Hepatic stellate cell (primary cell): ENCODE measurements around the gene ZXDC.

ENCODE experiments used
- DNase-seq: peaks from one replicate; pipeline ENCODE4 v3.0.0; 2011; ENCODE audit warnings: low spot score

The ZXDC gene

DNA sequence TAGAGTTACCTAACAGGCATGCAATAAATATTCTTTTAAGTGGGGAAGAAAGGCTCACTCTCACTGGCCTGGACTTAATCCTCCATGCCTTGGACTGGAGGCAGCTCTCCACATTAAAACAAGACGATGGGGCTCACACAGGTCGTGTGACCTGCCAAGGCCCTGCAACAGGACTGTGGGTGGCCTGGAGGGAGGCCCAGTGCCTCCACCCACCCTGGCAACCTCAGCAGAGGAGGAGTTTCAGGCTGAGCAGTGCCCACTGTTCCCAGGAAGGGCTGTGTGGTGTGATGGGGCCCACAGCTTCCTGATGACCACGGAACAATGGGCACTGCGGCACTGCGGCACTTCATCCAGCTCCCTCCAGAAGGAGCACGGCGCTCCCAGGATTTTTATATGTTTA lies 36.3 kb upstream of the ZXDC start:
- no peak for DNase-seq

DNA sequence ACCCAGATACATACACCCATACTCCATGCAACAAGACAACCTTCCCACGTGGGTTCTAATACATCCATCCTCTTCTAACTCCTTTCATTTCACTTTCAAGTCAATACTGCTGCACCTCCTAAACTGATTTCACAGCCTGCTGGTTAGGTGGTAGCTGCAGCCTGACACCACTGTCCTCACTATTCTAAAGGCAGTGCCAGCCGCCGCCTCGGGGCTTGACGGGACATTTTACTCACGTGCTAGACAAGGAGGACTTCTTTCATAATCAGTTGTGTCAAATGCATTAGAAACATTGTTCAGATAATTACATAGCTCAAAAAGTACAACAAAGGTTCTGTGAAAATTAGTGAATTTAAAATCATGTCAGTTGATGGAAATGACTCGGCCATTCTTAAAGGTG lies 35.6 kb upstream of the ZXDC start:
- DNase-seq: no peak

DNA sequence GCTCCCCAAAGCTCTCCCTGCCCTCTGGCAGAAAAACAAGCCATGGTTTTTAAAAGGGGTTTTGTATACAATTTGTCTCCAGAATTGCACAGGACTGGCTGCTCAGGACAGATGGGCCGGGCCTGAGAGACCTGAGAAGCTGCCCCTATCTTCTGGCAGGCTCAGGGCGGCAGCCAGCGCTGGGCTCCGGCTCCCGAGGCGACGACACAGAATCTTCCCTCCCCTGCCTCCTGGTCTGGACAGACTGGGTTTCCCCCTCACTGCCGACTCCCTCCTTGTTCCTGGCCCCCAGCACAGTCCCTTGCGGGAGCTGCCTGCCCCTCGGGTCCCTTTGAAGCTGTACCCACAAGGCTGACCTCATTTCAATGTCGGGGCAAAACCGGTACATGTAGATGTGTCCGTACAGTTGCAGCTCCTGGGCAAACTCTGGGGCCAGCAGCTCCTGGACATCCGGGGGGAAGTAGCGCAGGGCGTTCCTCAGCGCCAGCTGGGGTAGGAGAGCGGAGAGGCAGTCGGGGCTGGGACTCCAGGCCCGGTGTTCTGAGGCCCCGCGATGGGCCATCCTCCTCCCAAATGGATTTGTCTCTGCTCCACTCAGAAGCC lies 34.7 kb upstream of the ZXDC start:
- no peak for DNase-seq

DNA sequence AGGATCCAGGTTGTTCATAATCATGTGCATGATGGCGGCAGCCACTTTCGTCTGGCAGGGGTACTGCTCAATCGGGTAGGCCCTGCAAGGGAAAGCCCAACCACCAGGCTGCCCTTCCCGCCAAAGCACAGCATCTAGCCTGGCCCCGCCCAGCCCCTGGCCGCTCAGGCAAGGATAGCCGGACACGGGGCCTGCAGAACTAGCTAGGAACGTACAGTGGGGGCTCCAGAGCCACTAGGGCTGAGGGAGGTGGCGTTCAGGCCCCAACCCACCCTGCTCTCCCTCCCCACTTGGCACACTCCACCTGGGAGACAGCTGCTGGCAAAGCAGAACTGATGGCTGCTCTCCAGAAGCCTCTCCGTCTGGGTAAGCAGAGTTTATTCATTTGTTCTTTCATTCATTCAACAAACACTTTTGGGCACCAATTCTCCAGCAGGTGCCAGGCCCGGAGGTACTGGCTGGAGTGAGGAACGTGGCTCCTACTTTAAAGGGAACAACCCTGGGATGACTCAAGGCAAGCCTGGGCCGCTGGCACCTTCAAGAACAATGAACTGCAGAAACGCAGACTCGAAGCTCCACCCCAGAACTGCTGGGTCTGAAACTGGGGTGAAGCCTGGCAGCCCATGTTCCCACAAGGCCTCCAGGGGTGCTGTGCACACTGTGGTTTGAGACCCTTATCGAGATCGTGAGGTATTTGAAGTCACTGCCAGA lies 34.1 kb upstream of the ZXDC start:
- DNase-seq: no peak

DNA sequence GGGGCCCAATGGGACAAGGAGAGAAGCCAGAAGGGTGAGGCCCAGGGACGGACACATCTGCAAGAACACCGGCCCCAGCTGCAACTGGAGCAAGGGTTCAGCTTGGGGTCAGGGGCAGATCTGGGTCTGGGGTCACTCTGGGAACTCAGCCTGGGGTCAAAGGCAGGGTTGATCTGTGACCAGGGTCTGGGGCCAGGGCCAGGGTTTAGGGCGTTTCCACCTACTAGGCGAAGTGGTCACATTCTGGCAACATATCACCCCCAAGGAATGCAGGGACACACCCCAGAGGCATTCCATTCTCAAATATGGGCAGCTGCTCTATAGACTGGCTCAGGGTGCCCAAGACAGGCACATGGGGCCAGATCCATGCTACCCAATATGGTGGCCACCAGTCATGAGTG lies 32.9 kb upstream of the ZXDC start:
- peak; percentile 35 for DNase-seq

DNA sequence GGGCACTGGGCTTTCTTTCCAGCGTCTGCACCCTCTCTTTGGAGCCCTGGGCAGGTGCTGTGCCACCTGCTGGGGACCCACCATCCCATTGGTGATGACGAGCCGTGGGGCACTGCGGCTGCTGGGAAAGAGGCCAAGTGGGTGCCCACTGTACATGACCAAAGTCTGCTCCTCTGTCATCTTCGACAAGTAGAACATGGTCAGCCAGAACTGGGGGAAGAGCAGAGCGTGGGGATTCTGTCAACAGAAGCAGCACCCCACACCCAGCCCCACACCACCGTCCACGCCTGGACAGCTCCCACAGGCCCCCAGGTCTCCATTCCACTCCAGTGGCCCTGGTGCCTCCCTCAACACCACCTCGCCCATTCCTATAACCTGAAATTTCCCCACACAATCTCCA lies 32.2 kb upstream of the ZXDC start:
- DNase-seq: no peak

DNA sequence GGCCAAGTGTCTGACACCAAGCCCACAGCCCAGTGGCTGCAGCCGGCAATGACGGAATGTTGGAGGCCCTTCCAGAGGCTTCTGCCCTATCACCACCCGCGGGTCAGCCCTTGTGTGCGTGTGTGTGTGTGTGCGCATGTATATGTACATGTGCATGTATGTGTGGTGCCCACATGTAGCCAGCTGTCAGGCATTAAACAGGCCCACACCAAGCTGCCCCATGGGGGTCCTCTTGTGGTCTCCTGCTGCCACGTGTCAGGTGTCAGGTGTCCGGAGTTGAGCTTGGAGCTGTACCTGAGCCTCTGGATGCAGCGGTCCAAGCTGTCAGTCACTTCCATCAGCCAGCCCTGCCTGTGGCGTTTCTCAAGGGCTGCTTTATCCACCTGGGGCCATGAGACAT lies 28.0 kb upstream of the ZXDC start:
- DNase-seq: no peak

DNA sequence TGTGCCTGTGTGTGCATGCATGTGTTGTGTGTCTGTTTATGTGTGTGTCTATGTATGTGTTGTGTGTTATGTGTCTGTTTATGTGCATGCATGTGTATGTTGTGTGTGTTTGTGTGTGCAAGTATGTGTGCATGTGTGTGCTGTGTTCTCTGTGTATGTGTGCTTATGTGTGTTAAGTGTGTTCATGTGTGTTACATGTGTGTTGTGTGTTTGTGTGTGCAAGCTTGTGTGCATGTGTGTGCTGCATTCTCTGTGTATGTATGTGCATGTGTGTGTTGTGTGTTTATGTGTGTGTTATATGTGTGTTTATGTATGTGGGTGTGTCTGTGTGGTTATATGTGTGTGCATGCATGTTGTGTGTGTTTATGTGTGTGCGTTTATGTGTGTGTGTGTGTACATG lies 27.0 kb upstream of the ZXDC start:
- DNase-seq: no peak

DNA sequence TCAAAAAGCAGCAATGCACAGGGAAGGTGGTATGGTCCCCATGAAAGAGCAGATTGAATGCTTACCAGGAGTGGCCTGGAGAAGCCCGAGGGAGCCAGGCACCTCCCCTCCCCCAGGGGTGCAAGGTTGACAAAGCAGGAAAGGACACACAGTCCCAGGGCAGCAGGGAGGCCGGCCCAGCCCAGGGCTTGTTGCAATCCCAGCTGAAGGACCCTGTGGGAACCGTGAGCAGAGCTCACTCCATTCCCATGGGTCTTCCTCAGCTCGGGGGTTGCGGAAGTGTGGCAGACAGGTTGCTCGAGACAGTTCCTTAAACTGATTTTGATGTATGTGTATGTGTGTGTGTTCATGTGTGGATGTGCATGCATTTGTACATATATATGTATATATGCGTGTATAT lies 26.0 kb upstream of the ZXDC start:
- DNase-seq: no peak

DNA sequence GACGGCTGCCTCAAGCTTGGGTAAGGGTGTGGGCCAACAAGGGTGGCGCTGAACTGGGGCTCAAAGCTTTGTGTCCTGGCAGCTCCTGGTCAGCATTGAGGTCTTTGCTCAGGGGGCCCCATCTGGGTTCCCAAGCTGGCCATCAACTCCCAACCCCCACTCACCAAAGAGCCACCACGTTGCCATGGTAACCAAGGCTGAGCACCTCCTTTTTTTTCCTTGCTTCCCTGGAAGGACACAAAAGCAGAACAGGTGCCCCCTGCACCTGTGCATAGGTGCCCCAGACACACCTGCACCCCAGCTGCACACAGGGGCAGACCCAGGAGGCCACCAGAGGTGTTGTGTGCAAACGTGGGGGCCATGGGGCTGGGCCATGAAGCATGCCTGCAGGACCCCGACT lies 25.4 kb upstream of the ZXDC start:
- DNase-seq: no peak

DNA sequence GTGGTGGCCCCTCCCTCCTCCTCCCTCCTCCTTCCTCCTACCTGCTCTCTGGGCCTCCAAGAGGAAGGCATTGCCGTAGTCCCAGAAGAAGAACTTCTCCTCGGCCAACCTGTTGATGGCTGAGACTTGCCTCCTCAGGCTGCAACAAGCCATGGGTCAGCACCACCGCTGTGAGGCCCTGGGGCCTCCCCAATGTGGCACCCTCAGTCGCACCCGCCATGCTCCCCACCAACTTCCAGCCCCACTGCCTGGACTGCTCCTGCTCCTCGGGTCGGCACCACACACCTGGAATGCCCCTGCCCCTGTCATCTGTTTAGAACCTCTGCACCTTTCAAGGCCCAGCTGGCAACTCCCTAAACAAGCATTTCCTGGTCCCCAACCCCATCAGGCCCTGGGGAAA lies 24.3 kb upstream of the ZXDC start:
- DNase-seq: no peak

DNA sequence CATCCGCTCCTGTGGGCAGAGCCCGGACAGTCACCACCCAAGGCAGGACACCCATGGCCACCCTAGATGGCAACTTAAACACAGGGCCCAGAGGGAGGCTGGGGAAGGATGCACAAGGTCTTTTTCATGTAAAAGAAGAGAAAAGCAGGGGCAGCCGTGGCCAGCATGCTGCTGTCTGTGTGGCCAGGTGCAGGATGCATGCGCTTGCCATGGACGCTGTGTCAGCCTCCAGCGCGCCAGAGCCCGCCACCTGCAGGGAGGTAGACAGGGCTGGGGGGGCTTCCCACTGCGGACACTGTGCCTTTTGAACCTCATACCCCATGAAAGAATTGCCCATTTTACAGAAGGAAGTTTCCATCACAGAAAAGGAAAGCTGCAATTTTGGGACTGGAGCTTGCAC lies 23.7 kb upstream of the ZXDC start:
- no peak for DNase-seq

DNA sequence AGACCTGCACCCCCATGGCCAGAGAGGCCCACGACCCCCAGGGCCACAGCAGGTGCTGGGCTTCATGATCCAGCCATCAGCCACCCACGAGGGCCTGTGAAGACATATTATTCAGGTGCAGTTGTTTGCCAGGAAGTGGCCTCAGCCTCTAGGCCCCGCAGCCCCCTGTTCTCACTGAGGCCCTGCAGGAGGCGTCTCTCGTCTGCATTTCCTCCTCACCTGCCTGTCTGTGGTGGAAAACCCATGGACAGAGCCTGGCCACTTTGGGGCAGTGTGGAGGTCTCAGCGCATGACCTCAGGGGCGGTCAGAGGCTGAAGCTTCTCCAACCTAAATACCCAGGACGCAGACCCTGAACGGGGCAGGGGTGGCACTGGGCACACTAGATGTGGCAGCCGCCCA lies 23.2 kb upstream of the ZXDC start:
- DNase-seq: no peak

DNA sequence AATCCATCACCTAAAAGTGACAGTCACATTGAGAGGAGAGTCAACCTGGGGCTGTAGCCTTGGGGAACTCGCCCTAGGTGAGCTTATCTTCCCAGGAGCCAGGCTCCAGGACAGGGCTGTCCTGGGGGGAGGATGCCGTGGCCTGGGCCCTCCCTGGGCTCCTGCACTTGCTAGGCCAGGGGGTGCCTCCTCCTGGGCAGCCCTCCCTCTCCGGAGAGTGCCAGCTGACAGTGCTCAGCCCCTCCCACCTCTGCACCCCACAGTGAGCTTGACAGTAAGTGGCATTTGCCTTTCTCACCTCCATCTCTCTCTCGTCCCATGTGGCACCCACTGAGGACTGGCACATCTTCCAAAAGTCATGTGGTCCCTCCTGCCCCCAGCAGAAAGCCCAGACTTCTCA lies 22.8 kb upstream of the ZXDC start:
- no peak for DNase-seq

DNA sequence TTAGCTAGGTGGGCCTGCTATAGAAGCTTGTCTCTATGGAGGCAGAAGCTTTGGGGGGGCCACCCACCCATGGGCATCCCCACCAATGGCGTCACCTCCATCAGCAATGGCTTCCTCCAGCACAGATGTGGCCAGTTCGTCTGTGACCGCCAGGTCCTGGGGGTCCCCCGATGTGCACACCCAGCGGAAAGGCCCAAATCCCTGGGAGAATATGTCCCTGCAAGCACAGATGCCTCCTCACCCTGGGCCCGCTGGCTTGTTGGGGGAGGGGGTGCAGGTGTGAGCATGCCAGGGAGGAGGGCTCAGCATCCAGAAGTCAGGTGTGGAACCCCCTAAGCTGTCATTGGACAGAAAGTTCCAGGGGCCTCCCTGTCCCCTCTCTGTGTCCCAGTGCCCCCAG lies 22.3 kb upstream of the ZXDC start:
- DNase-seq: no peak

DNA sequence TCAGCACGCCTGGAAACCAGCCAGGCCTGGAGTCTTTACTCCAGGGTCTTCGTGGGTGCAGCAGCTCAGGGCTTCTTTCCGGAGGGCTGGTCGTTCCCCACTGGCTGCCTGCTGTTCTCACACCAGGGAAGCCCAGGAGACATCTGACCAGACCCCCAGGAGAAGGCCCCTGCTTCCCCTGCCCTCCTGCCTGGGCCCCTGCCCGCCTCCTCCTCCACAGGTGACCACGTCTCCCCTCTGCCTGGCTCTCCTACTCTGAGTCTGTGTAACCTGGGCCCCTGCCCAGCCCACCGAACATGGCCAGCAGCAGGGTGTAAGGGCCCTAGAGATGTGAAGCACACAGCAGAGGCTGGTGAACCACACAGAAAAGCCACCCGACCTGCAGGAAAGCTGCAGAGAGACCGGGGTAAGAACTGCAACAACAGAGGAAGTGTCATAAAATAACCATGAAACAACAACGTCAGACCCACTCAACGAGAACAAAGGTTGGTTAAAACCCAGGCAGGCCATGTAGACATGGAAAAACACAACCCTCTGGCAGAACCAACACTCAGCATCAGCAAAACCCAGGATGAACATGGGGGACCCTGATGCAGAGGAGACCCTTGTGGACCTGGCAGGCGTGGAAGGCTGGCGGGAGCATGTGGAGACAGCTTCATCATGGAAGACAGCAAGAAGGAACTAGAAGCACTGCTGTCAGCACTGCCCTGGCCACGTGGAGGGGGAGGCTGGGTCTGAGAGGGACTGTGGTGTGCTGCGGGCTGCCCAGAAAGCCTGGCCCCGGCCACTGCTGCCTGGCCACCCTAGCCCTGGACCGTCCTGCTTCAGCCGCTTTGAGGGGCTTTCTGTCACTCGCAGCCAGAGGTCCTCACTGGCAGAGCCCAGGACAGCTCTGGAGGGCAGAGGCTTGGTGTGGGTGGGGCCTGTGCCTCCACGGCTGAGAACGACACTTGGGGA lies 21.5 kb upstream of the ZXDC start:
- no peak for DNase-seq

DNA sequence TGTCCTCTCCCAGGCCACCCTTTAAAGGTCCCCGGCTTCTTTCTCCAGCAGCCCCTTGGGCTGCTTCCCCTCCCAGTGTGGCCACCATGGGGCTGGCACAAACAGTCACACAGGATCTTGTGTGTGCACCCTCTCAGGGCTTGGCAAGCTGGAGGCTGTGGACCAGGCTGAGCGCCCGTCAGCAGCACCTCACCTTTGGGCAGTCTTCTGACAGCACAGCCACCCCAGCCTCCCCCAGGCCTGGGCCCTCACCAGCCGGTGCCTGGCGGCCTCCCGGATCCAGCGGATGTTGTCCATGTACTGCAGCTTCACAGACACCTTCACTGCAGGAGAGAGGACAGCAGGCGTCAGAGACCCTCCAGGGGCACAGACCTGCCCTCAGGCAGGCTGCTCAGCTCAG lies 20.1 kb upstream of the ZXDC start:
- no peak for DNase-seq

DNA sequence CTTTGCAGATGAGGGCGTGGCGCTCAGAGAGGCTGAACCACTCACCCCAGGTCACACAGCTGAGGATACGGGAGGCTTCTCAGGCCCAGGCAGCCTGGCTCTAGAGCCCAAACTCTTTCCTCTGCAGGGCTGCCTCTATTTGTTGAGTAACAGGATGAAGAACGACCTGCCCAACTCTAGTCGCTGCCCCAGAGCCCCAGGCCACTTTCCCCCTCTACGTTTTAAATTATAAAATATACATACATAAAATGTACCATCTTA lies 19.2 kb upstream of the ZXDC start:
- DNase-seq: no peak

DNA sequence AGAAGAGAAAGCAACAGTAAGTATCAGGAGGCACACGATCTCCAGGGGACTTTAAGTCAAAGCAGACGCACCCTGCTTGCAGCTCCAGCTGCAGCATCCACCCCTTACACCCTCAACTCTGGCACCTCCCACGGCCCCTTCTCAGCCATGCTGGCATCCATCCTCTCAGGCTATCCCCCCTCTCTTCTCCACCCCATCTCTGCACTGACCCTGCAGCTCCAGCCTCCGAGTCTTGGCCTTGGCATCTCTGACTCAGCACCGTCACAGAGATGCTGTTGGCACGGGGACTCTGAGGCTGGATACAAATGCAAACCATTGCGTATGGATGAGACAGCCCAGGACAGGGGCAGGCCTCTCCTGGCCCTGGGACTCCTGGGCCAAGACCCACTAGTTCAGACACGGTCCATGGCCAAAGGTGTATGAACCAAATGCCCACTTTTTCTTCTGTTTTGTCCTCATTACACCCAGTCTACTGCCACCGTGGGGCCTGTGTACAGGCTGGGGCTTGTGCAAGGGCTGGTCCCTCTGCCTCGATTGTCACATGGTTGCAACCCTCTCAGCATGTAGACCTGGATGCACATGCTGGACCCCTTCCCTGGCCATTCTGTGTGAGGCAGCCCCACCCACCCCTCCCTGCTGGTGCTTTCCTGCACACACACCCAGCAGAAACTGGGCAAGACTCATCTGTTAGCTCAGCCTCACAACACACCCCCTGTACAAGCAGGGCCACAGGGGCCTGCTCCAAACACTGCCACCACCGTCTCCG lies 18.7 kb upstream of the ZXDC start:
- DNase-seq: no peak

DNA sequence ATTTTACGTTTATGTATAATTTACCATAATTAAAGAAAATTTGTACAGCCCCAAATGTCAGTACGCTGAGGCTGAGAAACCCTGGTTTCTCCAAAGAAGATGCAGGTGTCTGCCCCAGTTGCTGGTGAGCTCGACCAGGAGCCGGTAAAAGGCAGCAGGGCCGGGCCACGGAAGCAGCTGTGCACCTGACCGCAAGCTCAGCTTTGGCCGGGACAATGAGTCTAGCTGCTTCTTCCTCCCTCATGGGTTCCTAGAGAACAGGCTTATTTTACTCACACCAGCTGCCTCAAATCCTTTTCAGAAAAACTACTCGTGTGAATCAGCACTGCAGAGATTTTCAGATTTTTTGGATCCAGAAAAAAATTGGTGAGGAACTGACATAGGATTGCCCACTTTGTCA lies 18.0 kb upstream of the ZXDC start:
- DNase-seq: no peak

DNA sequence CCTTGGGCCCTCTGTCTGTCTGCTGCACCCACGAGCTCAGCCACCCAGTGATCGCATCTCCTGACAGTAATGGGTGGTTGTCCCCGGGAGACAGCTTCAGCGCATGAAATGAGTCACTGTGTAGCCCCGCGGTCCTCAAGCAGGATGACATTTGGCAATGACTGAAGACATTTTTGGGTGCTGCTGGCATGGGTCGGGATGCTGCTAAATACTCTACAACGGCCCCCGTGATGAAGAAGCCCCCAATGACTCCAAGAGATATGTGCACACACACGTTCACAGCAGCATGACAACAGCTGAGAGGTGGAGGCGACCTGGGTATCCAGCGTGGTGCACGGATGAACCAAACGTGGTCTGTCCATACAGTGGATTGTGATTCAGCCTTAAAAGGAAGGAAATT lies 17.4 kb upstream of the ZXDC start:
- no peak for DNase-seq

DNA sequence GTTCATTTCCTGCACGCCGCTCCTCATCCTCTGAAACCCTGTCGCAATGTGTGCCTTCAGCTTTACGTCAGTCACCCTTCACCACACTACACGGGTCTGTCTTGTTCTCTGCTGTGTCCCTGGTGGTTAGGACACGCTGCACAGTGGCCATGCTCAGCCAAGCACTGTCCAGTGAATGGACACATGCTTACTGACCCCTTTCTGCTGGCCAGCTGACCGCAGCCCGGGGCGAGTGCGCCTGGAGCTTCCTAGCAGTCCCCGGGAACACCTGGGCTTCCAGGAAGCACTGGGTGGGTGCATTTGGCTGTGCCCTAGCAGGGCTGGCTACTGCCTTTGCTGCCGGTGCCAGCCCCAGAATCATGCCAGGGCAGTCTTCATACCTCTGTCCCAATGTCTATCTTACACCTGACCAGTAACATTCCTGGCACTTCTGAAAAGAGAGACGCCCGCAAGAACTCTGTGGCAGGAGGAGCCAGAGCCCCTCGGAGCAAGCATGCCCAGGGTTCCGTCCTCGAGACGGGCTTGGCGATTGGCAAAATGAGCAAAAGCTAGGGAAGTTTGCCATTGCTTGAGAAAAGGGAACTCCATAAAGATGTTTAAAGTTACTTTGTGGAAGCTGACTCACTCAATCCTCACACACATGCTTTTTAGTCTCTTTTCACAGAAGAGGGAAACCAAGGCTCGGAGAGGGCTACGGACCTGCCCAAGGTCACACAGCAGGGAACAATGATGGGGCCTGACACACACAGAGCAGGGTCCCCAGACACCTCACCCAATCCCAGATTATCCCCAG lies 15.7 kb upstream of the ZXDC start:
- no peak for DNase-seq
